Measurements from ENCODE around the gene SDC4.

Gene SDC4

DNA sequence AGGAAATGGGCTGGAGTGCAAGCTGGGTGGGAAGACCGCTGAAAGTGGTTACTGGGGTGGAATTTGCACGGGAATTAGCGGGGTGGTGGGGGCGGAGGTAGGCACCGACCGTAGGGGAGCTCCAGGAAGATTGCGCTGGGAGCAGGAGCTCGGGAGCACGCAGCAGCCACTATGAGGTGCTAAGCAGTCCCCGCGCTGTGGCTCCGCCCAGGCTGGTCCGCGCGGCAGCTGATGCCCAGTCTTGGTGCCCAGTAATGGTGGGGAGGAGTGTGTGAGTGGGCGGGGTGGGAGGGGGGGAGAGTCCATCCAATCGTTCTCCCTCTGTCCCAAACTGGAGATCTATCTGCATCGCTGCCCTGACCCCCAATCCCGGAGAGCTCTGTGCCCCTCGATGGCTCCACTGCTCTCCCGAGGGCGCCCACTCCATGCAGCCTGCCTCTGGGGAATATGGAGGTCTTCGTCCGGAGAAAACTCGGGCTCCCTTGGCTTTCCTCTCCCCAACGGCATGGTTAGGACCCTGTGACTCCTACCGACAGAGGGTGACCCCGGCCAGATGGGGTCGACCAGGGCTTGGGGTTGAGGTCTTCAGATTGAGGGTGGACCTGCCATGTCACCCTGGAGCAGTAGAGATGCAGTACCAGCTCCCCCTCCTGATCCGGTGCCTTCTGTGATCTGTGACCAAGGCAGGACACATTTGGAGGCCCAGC lies 24.6 kb upstream of the SDC4 start:
- TF ChIP-seq, protein P1, sequence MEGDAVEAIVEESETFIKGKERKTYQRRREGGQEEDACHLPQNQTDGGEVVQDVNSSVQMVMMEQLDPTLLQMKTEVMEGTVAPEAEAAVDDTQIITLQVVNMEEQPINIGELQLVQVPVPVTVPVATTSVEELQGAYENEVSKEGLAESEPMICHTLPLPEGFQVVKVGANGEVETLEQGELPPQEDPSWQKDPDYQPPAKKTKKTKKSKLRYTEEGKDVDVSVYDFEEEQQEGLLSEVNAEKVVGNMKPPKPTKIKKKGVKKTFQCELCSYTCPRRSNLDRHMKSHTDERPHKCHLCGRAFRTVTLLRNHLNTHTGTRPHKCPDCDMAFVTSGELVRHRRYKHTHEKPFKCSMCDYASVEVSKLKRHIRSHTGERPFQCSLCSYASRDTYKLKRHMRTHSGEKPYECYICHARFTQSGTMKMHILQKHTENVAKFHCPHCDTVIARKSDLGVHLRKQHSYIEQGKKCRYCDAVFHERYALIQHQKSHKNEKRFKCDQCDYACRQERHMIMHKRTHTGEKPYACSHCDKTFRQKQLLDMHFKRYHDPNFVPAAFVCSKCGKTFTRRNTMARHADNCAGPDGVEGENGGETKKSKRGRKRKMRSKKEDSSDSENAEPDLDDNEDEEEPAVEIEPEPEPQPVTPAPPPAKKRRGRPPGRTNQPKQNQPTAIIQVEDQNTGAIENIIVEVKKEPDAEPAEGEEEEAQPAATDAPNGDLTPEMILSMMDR (IDR thresholded peaks at IDR 0.05; ENCODE audit: low read depth, low read length) = no peak
- no peak for DNase-seq (ENCODE audit: low read depth in 2 of 2)
- H3K4me3 ChIP-seq (replicated peaks in 1 of 2; ENCODE audit: low read depth in 2 of 2, low read length in 2 of 2) = peak overlapping the region in 1 of 2 donors; percentile 35

DNA sequence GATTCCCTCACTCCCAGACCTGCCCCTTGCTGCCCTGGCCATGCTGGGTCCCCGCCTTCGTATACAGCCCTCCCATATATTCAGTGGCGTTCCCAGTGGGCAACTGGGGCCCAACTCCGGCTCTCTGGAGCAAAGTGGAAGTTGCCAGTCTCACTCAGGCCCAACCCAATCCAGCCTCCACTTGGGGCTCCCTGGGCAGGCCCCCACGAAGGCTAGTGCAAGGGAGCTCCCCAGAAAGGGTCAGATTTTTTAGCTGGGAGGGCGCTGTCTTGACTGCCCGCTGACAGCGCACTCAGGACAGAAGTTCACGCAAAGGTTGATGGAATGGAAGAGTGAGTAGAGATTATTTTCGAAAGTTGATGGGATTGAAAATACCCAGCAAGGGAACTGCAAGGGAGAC lies 24.0 kb upstream of the SDC4 start:
- TF ChIP-seq, protein P1 (IDR thresholded peaks at IDR 0.05; ENCODE audit: low read depth, low read length) = no peak
- DNase-seq (ENCODE audit: low read depth in 2 of 2) = no peak
- H3K4me3 ChIP-seq (replicated peaks in 1 of 2; ENCODE audit: low read depth in 2 of 2, low read length in 2 of 2) = no peak overlapping the region

DNA sequence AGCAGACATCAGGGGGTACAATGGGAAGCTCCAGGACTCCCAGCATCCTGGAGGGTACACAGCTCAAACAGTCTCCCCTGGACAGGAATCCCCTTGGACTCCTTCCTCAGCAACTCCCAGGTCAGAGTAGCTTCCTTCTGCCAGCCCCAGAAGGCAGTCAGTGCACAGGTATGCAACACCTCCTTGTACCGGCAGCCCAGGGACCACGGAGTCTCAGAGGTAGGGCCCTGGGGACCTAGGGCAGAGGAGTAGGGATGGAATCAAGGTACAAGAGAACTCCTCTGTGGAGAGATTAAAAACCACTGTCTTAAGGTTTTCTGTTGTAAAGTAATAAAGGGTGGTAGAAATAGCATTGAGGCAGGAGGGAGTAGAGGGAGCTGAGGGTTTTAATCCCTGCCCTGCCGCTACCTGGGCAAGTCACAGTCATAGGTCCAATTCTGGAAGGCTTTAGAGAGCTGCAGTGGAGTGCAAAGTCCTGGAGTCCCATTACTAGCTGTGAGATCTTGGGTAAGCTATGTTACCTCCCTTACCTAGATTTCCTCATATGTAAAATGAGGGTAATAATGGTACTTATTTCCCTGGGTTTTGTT lies 22.4 kb upstream of the SDC4 start:
- H3K4me3 ChIP-seq (replicated peaks in 1 of 2; ENCODE audit: low read depth in 2 of 2, low read length in 2 of 2) = no peak overlapping the region
- DNase-seq (ENCODE audit: low read depth in 2 of 2) = no peak
- TF ChIP-seq, protein P1 (IDR thresholded peaks at IDR 0.05; ENCODE audit: low read depth, low read length) = no peak

DNA sequence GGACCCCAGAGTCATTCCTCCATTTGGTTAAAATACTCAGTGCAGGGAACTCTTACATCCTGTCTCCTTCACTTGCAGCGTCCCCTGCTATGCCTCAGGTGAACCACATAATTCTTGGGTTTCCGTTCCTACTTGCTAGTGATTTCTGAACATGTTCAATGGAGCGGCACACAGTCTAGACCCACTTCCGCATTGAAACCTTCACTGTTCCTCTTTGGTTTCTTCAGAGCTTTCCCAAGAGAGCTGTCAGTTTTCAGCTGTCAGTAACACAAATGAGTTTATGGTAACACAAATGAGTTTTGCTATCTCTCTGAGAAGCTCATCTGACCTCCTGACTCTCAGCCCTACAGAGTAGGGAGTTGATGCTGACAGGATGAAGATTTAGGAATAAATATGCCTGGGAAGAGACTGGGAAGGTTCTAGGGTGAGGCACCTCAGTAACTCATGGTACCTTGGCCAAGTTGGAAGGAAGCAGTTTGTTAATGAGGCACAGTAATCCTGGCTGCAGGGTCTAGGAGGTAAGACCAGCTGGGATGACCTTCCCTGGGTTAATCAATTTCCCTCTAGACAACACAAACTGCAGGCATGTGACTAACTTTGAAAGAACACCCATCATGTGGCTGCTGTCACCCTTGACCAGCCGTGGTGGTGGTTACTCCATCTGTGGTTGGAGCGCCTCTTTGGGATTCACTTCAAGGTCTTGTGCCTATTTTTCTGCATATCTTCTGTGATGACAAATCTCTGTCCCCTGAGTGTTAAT lies 20.2 kb upstream of the SDC4 start:
- TF ChIP-seq, protein P1 (IDR thresholded peaks at IDR 0.05; ENCODE audit: low read depth, low read length) = no peak
- DNase-seq (ENCODE audit: low read depth in 2 of 2) = no peak
- no peak overlapping the region for H3K4me3 ChIP-seq (replicated peaks in 1 of 2; ENCODE audit: low read depth in 2 of 2, low read length in 2 of 2)

DNA sequence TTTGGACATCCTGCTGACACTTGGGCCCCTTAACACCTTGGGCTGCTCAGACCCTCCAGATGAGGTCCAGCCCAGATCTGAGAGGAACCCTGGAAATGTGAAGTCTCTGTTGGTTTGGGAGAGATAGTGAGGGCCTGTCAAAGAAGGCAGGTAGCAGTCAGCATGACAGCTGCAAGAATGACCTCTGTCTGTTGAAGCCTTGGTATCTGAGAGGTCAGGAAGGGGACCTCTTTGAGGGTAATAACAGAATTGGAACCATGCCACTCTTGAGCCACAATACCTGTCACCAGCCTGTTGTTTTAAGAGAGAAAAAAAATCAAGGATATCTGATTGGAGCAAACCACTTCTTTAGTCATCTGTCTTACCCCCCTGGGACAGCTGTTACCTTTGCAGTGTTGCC lies 18.9 kb upstream of the SDC4 start:
- no peak for DNase-seq (ENCODE audit: low read depth in 2 of 2)
- TF ChIP-seq, protein P1 (IDR thresholded peaks at IDR 0.05; ENCODE audit: low read depth, low read length) = no peak
- no peak overlapping the region for H3K4me3 ChIP-seq (replicated peaks in 1 of 2; ENCODE audit: low read depth in 2 of 2, low read length in 2 of 2)

DNA sequence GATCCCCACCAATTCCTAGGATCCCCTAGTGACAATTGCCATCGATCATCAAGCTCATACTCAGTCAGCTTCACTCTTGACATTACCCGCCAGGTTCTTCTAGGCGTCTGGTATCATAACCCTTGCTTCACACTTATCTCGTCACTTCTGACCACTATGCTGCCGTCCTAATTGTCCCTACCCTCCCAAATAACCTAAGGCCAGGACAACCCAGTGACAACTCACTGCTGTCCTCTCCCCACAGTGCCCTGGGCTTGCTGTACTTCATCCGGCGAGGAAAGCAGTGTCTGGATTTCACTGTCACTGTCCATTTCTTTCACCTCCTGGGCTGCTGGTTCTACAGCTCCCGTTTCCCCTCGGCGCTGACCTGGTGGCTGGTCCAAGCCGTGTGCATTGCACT lies 18.4 kb upstream of the SDC4 start:
- DNase-seq (ENCODE audit: low read depth in 2 of 2) = no peak
- no peak overlapping the region for H3K4me3 ChIP-seq (replicated peaks in 1 of 2; ENCODE audit: low read depth in 2 of 2, low read length in 2 of 2)
- TF ChIP-seq, protein P1 (IDR thresholded peaks at IDR 0.05; ENCODE audit: low read depth, low read length) = no peak
